Inflammatory macrophage treated with lipopolysaccharide for 4 hours (primary cell): ENCODE data around the gene TTC1.
A peak's percentile ranks its signal among the peaks of the same experiment; 100 is the strongest.
"Not testable (repeated sequence)": the region's sequence is repeated elsewhere in the genome, so short reads cannot be mapped to it uniquely, and the experiment has no call there.

Source experiments
- DNase-seq: peaks from one replicate; pipeline ENCODE4 v3.0.0-alpha.2; 2020

Gene TTC1

GRCh38 chr5:160044391-160044804 is 35.5 kb downstream of the TTC1 start:
- peak; percentile 55 for DNase-seq

GRCh38 chr5:160044967-160045366 is 36.0 kb downstream of the TTC1 start:
- DNase-seq, result peak; percentile 50

DNA sequence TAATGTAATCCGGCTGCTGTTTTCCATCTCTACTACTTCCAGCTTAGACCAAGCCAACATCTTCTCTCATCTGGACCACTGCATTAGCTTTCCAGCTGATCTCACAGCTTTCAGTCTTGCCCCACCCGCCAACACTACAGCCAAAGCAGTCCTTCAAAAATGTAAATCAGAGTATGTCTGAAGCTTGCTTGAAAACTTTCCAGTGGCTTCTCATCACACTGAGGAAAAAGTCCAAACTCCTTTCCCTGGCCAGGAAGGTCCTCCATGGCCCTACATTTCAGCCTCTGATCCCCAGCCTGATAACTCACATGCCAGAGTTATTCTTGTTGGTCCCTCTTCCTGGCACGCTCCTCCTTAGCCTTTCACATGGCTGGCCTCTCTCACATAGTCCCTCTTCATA is 38.5 kb downstream of the TTC1 start:
- DNase-seq, result no peak

GRCh38 chr5:160048131-160048530 is 39.2 kb downstream of the TTC1 start:
- no peak for DNase-seq

DNA sequence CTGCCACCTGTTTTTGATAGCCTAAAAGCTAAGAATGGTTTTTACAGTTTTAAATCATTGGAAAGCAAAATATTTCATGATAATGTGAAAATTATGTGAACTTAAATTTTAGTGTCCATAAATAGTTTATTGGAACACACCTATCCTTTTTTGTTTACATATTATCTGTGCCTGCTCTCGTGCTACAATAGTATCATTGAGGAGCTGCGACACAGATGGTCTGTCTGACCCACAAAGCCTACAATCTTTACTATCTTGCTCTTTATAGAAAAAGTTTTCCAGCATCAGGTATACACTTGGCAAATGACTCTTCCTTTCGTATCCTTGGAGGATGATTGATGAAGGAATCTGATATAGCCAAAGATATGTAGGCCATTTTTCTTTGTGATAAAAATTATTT is 40.2 kb downstream of the TTC1 start:
- no peak for DNase-seq

GRCh38 chr5:160054047-160054446 is 45.1 kb downstream of the TTC1 start:
- no peak for DNase-seq

DNA sequence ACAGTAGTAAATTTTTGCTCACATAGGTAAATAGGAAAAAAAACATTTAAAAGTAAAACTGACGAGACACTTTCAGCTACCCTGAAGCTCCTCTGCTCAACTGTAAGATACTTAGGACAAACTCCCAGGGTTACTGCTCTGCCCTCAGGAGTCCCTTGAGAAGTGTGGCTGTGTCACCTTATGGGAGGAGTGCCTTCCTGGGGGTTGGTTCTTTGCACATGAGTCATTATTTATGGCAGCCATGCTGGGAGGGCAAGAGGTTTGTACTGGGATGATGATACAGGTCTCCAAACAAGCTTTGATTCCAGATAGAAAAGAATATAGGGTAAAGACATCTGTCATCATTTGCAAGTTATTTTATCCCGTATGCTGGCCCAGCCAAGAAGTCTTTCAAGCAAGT is 45.9 kb downstream of the TTC1 start:
- no peak for DNase-seq

DNA sequence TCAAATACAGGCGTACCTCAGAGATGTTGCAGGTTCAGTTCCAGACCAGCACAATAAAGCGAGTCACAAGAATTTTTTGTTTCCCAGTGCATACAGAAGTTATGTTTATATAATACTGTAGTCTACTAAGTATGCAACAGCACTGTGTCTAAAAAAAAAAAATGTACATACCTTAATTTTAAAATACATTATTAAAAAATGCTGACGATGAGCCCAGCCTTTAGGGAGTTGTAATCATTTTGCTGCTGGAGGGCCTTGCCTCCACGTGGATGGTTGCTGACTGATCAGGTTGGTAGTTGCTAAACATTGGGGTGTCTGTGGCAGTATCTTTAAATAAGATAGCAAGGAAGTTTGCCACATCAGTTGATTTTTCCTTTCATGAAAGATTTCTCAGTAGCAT is 48.3 kb downstream of the TTC1 start:
- no peak for DNase-seq

- DNase-seq, result no peak
Observed at GRCh38 chr5:160060001-160060400, 51.1 kb downstream of the TTC1 start.

DNA sequence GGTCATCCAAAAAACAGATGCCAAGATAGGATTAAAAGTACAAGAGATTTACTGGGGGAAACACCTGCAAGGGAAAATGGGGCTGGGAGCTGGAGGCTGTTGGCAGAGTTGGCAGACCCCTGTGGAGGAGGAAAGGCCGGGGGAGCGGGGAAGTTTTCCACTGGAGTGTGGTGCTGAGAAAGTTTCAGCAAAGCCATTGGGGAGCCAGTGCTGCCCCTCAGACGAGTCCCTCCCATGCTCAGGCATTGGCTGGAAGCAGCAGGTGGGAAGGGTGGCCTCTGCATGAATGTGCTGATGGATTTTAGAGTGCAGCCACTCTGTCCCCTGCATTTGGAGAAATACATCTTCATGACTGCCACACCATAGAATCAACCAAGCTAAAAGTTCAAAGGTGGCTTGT is 52.8 kb downstream of the TTC1 start:
- no peak for DNase-seq

DNA sequence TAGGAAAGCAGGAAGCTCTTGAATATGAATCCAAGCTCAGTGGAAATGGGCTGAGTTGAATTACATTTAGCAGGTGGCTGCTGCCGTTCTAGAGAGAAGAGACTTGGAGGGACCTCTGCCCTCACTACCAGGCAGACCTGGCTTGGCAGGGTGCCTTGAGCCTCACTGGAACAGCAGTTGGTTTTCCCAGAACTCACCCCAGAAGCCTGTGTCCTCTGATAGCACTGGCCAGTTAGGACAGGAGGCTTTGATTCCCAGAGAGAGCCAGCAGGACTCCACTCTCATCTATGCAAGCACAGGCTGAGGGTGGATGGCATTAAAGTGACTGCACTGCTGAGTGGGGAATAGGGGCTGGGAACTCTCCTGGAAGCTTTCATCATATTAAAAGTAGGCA is 55.5 kb downstream of the TTC1 start:
- DNase-seq, result no peak

- DNase-seq, result no peak
Observed at GRCh38 chr5:160064995-160065614, 56.2 kb downstream of the TTC1 start.

- not testable (repeated sequence) for DNase-seq
Observed at GRCh38 chr5:160069120-160069519, 60.2 kb downstream of the TTC1 start.

DNA sequence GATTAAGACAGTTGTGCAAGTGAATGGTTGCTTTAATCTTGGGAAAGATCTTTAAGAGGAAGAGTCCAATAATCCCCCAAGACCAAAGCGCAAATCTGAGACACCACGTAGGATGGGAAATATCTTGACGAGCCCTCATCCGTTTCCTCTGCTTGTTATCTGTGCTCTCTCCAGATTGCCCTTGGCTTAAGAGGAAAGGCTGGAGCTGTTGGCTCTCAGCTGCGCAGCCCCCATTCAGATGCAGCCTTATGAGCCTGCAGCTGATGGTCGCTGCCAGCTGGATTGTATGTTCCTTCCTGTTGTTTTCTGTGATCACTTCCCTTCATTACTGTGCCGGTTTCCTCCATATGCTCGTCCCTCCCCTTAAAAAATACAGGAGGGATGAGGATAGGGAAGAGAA is 62.6 kb downstream of the TTC1 start:
- peak; percentile 16 for DNase-seq

DNA sequence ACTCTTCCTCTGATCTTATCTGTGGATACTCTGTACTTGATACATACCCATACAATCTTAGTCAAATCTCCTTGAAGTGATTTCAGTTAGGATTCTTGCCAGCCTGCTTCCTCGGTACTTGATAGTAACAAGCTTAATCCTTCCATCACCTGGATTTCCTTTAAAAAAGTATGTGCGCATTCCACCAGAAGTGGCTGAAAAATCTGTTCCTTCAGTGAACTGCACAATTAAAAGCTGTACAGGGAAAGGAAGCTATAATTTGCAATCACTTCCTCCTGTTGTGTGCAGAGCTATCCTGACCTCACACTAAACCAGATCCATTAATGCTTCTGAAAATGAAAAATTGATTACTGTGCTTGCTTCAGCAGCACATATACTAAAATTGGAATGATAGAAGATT is 63.0 kb downstream of the TTC1 start:
- no peak for DNase-seq

DNA sequence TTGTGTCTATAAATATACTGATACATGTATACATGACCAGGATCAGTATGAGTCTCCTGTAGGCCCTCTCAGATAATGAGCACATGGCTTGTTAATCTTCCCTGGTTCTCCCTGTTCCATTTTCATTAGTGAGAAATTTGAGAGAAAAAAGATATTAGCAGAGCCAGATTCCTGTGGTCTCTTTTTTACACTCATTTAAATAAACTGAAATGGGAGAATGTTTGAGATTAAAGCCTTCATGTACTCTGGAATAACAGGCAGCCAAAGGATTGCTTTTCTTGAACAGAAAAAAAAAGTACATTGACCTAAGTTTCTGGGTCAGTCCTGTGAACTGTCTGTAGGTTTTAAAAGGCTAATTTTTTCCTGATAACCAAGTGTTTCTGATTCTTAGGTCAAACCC is 66.1 kb downstream of the TTC1 start:
- DNase-seq, result no peak

- DNase-seq, result no peak
Observed at GRCh38 chr5:160076997-160077396, 68.1 kb downstream of the TTC1 start.

GRCh38 chr5:160079753-160080152 is 70.8 kb downstream of the TTC1 start:
- no peak for DNase-seq

DNA sequence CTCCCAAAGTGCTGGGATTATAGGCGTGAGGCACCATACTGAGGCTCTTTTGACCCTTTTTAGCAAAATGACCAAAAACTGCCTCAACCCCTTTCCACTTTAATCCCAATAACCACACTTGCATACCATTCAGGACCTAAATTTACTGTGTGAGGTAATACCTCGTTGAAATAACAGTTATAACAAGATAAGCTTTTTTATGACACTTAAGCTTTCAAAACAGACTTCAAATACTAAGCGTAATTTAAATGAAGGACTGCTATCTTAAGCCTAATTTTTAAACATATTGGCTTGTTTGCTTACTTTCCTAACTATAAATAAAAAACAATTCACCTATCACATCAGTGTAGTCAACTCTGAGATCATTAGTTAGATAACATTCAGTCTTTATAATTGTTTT is 72.6 kb downstream of the TTC1 start:
- no peak for DNase-seq

DNA sequence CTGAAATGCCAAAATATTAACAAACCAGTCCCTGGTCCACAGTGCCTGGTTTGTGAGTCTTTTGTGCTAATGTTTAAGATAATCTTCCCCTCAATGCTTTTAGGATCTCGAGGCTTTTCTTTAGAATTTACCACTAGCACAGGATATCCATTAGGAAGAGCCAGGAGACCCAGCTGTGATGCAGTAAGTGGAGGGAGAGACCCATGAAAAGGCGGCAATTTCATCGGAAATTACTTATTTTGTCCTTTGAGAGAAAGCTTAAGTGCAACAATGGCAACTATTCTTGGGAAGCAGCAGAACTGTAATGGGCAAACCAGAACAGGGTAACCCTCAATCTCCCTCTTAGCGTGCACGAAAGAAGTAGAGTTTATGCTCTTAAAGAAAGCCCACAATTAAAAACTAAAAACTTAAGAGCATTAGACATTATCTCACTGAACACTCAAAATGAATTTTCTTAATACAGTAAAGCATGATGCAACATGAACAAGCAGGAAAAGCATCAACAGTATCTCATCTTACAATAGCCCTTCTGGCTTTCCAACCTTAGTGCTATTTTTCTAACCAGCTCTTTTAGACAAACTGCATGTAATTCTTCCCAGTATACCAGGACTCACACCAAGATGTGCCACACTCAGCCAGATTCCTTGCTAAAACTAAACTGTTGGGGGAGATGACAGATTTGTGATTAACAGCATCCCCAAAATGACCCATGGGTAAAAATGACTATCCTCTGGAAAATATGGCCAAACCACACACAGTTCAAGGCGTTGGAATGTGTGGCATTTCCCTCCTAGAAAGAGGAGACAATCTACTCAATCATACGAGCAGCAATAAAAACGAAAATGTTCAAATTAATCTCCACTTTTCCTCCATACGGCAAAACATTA is 73.9 kb downstream of the TTC1 start:
- DNase-seq, result no peak

DNA sequence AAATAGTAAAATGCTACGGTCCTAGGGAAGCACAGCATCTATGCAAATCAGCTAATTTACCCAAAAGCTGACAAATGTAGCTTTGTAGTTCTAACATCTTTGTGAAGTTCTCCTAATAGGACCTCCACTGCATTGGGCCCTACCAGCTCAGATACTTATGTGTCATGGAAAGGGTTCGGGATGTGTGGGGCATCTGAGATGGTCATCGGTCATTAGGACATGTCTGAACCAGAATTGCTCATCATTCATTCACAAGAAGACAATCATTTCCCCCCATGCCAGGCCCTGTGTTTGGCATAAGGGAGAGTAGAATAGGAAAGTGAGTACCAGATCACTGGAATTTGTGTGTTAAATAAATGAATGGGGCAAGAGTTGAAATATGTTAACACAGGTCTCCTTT is 74.6 kb downstream of the TTC1 start:
- no peak for DNase-seq

- DNase-seq, result no peak
Observed at GRCh38 chr5:160084144-160084543, 75.2 kb downstream of the TTC1 start.

- DNase-seq, result no peak
Observed at GRCh38 chr5:160087199-160087598, 78.3 kb downstream of the TTC1 start.

DNA sequence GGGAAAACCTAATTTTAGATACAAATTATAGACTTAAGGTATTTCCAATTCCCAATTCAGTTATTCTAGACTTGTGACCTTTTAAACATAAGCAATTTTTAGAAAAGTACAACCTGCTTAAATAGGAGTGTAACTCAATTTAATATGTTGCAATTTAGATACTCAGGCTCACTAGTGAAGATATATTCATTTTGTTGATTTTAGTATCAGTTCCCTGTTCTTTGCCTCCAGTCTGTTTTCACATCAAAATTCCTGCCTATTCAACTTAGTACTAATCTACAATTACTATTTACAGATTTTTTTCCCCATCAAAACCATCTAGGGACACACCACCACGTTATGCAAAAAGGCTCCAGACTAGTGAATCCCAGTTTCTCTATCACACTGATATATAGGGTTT is 79.9 kb downstream of the TTC1 start:
- peak; percentile 60 for DNase-seq

DNA sequence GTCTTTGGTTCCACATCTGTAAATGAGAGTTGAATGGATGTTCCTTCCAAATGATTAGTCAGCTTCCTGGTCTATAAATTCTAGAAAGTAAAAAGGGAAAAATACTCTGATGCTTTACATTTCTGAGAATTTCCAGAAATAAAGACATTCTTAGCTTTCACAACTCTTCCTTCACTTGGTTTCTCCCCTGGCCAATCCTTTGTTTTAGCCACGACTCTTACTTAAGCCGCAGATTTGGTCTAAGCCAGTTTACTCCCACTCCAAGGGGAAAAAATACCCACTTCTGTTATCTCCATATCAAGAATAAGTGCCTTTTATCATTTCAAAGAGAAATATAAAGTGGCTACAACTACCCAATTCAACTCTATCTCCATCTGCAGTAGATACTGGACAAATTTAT is 80.6 kb downstream of the TTC1 start:
- peak; percentile 48 for DNase-seq
